CD14-positive monocyte (primary cell): ENCODE measurements around the gene SBF2. TPM values are rescaled to one million over a fixed set of nuclear protein-coding genes. Genes with fewer than 3 reads are reported as not detected.

Experiments used
- DNase-seq, 3 donors: peaks; one replicate each; pipeline ENCODE4 v3.0.0-alpha.2; 2011 to 2022
- H2AFZ ChIP-seq: 2 replicates; pipeline ENCODE4 v1.6.0; 2012; ENCODE audit warnings: mild to moderate bottlenecking, low read depth, low read length, inconsistent platforms; ENCODE audit not compliant: insufficient read depth, poor library complexity, severe bottlenecking
- H3K27ac ChIP-seq, 2 donors: 1 replicate in 1 of 2; 2 replicates in 1 of 2; pipeline ENCODE4 v1.5.1; 2012 to 2013; ENCODE audit warnings: low read length in 2 of 2, control low read depth in 1 of 2, inconsistent platforms in 1 of 2, low read depth in 1 of 2, mild to moderate bottlenecking in 1 of 2
- H3K27me3 ChIP-seq, 2 donors: one replicate each; pipeline versions ENCODE4 v1.6.0 to v1.6.1; 2011 to 2013; ENCODE audit warnings: low read length in 2 of 2; ENCODE audit not compliant: control insufficient read depth in 2 of 2, insufficient read depth in 2 of 2
- H3K36me3 ChIP-seq, 2 donors: replicated peaks in 1 of 2; 1 replicate in 1 of 2; 2 replicates in 1 of 2; pipeline versions ENCODE4 v1.5.1 to v1.6.1; 2012 to 2013; ENCODE audit warnings: low read length in 2 of 2, control low read depth in 1 of 2, inconsistent platforms in 1 of 2, mild to moderate bottlenecking in 1 of 2; ENCODE audit not compliant: insufficient read depth in 2 of 2, control insufficient read depth in 1 of 2
- H3K4me1 ChIP-seq, 2 donors: 1 replicate in 1 of 2; 2 replicates in 1 of 2; pipeline versions ENCODE4 v1.5.1 to v1.6.1; 2012 to 2013; ENCODE audit warnings: low read length in 2 of 2, control low read depth in 1 of 2, inconsistent platforms in 1 of 2, mild to moderate bottlenecking in 1 of 2, moderate library complexity in 1 of 2; ENCODE audit not compliant: insufficient read depth in 2 of 2, control insufficient read depth in 1 of 2
- H3K4me2 ChIP-seq: replicated peaks from 2 replicates; pipeline ENCODE3; 2012; ENCODE audit warnings: low read length, moderate library complexity, mild to moderate bottlenecking; ENCODE audit not compliant: poor library complexity, severe bottlenecking; ENCODE audit errors: extremely low read depth
- H3K4me3 ChIP-seq, 3 experiments: fragments of 200-600 bp in 1 of 3; sonication (generic) in 1 of 3; replicated peaks in 1 of 3; 1 replicate in 2 of 3; 2 replicates in 1 of 3; pipeline ENCODE4 v1.5.1; 2011 to 2013; ENCODE audit warnings: low read length in 3 of 3, mild to moderate bottlenecking in 3 of 3, control low read depth in 2 of 3, low read depth in 2 of 3, inconsistent platforms in 1 of 3, moderate library complexity in 1 of 3
- H3K79me2 ChIP-seq: 2 replicates; pipeline ENCODE4 v1.6.0; 2012; ENCODE audit warnings: mild to moderate bottlenecking, control low read depth, inconsistent platforms, low read length, moderate library complexity; ENCODE audit not compliant: insufficient read depth
- H3K9ac ChIP-seq: 2 replicates; pipeline ENCODE4 v1.6.0; 2017; ENCODE audit warnings: low read length, mild to moderate bottlenecking; ENCODE audit not compliant: insufficient read depth, poor library complexity, severe bottlenecking
- H3K9me3 ChIP-seq, 2 donors: replicated peaks in 1 of 2; 1 replicate in 1 of 2; 2 replicates in 1 of 2; pipeline versions ENCODE4 v1.5.1 to v1.6.1; 2012 to 2013; ENCODE audit warnings: low read length in 2 of 2, control low read depth in 1 of 2; ENCODE audit not compliant: control insufficient read depth in 1 of 2, insufficient read depth in 1 of 2
- H4K20me1 ChIP-seq: 2 replicates; pipeline ENCODE4 v1.6.0; 2012; ENCODE audit warnings: mild to moderate bottlenecking, low read length, control low read depth, moderate library complexity; ENCODE audit not compliant: insufficient read depth
- H3K27ac Mint-ChIP-seq, 7 donors: one replicate each; pipeline ENCODE4 v1.8.0; 2020; ENCODE audit warnings: mild to moderate bottlenecking in 7 of 7, mixed read lengths in 7 of 7, moderate library complexity in 6 of 7, inconsistent platforms in 2 of 7
- H3K27me3 Mint-ChIP-seq, 3 donors: one replicate each; pipeline ENCODE4 v1.8.0; 2021 to 2022; ENCODE audit warnings: low read depth in 3 of 3, mild to moderate bottlenecking in 3 of 3, mixed read lengths in 3 of 3, moderate library complexity in 3 of 3, inconsistent platforms in 1 of 3
- H3K36me3 Mint-ChIP-seq, 2 donors: one replicate each; pipeline ENCODE4 v1.8.0; 2020; ENCODE audit warnings: mixed read lengths in 2 of 2, inconsistent platforms in 1 of 2, mild to moderate bottlenecking in 1 of 2
- H3K4me1 Mint-ChIP-seq: one replicate; pipeline ENCODE4 v1.8.0; 2020; ENCODE audit warnings: mild to moderate bottlenecking, mixed read lengths
- H3K4me3 Mint-ChIP-seq, 2 donors: one replicate each; pipeline ENCODE4 v1.8.0; 2020; ENCODE audit warnings: mild to moderate bottlenecking in 2 of 2, mixed read lengths in 2 of 2, moderate library complexity in 1 of 2
- H3K9me3 Mint-ChIP-seq, 7 donors: one replicate each; pipeline ENCODE4 v1.8.0; 2020 to 2022; ENCODE audit warnings: mixed read lengths in 7 of 7, mild to moderate bottlenecking in 6 of 7, moderate library complexity in 6 of 7, inconsistent platforms in 2 of 7
- WGBS: methylation state at CpG from one replicate; pipeline ENCODE4 v1.1.5; 2013; ENCODE audit warnings: missing lambda C conversion rate; ENCODE audit not compliant: insufficient coverage; 5-methylcytosine and 5-hydroxymethylcytosine counted together
- intact Hi-C, 2 donors: fragments of 100-400 bp; cut with micrococcal nuclease; formaldehyde crosslinking; loops; one replicate each; pipeline versions ENCODE4 v1.15.0 to v1.15.1; 2023
- polyA plus RNA-seq, 3 donors: library from polyadenylated mRNA; depleted of rRNA in 1 of 3; unstranded in 2 of 3; stranded (reverse) in 1 of 3; fragments of 300-500 nt in 2 of 3; fragments of >200 nt in 1 of 3; fragmentation: Illumina TruSeq in 2 of 3; gene quantifications; 1 replicate in 2 of 3; 2 replicates in 1 of 3; pipeline ENCODE4 v1.2.3, GENCODE V29; 2012 to 2021
- TF ChIP-seq, protein P1 (sequence below): fragments of 200-600 bp; IDR thresholded peaks from one replicate; pipeline ENCODE4 v1.8.0; 2022; ENCODE audit warnings: antibody characterized with exemption, mild to moderate bottlenecking

SBF2 gene
- polyA plus RNA-seq, 3 donors: 8.9 to 30.7 (median 16.4) TPM

DNA sequence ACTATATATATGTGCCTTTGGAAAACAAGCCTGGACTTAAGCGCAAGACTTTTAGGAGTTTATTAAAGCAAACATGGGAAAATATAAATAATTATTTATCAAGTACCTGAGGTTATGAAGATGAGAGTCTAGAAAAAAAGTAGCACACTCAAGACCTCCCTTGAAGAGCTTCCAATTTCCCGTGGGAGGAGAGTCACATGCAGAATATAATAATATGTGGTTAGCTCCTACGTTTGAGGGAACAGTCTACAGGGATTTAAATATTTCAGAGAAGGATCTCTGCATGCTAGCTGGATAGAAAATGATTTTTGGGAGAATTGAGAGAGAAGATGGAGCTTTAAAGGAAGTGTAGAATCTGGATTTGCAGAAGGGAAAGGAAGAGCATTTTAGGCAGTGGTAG, 446.4 kb downstream of the SBF2 start:
- Mint-ChIP-seq H3K4me1 (peaks cover 9% of the 10 kb centered on the region), H3K27me3 (peaks cover 0 to 3% (median 0%) of the 10 kb centered on the region in 3 donors), H3K9me3 (no peaks in the 10 kb centered on the region), H3K4me3 (no peak overlapping the region), H3K27ac (no peak overlapping the region), H3K36me3 (peaks cover 57 to 71% of the 10 kb centered on the region in 2 donors)
- H3K9me3 ChIP-seq: no peaks in the 10 kb centered on the region
- H3K79me2 ChIP-seq: no peaks in the 10 kb centered on the region
- no peaks in the 10 kb centered on the region for H4K20me1 ChIP-seq
- no peaks in the 10 kb centered on the region for H3K27me3 ChIP-seq
- intact Hi-C loops: no loop called here
- H3K4me2 ChIP-seq: no peak overlapping the region
- WGBS: 65% methylated on average over 2 of the region's 3 CpGs
- no peak overlapping the region for H2AFZ ChIP-seq
- no peak for DNase-seq
- H3K27ac ChIP-seq: no peak overlapping the region
- H3K36me3 ChIP-seq: peaks cover 57 to 93% of the 10 kb centered on the region in 2 donors
- H3K4me3 ChIP-seq: no peak overlapping the region
- TF ChIP-seq, protein P1, sequence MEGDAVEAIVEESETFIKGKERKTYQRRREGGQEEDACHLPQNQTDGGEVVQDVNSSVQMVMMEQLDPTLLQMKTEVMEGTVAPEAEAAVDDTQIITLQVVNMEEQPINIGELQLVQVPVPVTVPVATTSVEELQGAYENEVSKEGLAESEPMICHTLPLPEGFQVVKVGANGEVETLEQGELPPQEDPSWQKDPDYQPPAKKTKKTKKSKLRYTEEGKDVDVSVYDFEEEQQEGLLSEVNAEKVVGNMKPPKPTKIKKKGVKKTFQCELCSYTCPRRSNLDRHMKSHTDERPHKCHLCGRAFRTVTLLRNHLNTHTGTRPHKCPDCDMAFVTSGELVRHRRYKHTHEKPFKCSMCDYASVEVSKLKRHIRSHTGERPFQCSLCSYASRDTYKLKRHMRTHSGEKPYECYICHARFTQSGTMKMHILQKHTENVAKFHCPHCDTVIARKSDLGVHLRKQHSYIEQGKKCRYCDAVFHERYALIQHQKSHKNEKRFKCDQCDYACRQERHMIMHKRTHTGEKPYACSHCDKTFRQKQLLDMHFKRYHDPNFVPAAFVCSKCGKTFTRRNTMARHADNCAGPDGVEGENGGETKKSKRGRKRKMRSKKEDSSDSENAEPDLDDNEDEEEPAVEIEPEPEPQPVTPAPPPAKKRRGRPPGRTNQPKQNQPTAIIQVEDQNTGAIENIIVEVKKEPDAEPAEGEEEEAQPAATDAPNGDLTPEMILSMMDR: no peak
- no peak overlapping the region for H3K9ac ChIP-seq
- H3K4me1 ChIP-seq: no peaks in the 10 kb centered on the region

DNA sequence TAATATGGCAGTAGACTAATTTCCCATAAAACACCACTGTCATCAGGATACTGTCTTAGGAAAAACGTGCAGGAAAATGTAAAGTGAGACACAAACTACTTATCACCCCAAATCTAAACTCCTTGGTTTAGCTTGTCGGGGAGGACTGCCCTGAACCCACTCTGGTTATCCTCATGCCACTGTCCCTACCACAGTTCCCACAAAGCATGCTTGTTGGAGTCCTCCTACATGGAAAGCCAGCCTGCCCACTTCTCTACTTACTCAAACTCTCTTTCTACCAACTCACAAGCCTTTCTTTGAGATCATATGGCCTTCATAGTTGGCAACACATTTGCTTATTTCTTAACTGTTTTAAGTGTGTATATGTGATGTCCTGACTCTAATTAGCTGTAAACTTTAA, 451.1 kb downstream of the SBF2 start:
- no peaks in the 10 kb centered on the region for H3K27me3 ChIP-seq
- Mint-ChIP-seq H3K4me3 (no peak overlapping the region), H3K36me3 (peaks cover 73 to 82% of the 10 kb centered on the region in 2 donors), H3K27ac (peak overlapping the region in 1 of 7 donors; percentile 4), H3K27me3 (no peaks in the 10 kb centered on the region), H3K4me1 (no peaks in the 10 kb centered on the region), H3K9me3 (no peaks in the 10 kb centered on the region)
- H3K4me2 ChIP-seq: no peak overlapping the region
- intact Hi-C loops: no loop called here
- H3K4me3 ChIP-seq: no peak overlapping the region
- DNase-seq: no peak
- H3K9ac ChIP-seq: no peak overlapping the region
- no peaks in the 10 kb centered on the region for H3K9me3 ChIP-seq
- TF ChIP-seq, protein P1: no peak
- no peaks in the 10 kb centered on the region for H3K4me1 ChIP-seq
- WGBS: 100% methylated on average over 2 of the region's 2 CpGs
- no peaks in the 10 kb centered on the region for H4K20me1 ChIP-seq
- H3K79me2 ChIP-seq: no peaks in the 10 kb centered on the region
- H3K36me3 ChIP-seq: peaks cover 69 to 93% of the 10 kb centered on the region in 2 donors
- no peak overlapping the region for H3K27ac ChIP-seq
- no peak overlapping the region for H2AFZ ChIP-seq
